Esophagus squamous epithelium (tissue), 4 donors: ENCODE measurements around the gene STARD7.

Experiments
- CTCF ChIP-seq, 6 experiments: fragments of 450-650 bp in 4 of 6; fragments of 200-600 bp in 2 of 6; sonication (generic) in 2 of 6; IDR thresholded peaks; one replicate each; pipeline ENCODE4 v1.5.1; 2016 to 2019; ENCODE audit warnings: antibody characterized with exemption in 6 of 6, mild to moderate bottlenecking in 4 of 6, moderate library complexity in 4 of 6
- POLR2A ChIP-seq, 4 donors: fragments of 450-650 bp; IDR thresholded peaks; one replicate each; pipeline ENCODE4 v1.6.1; 2017; ENCODE audit warnings: antibody characterized with exemption in 4 of 4, mild to moderate bottlenecking in 4 of 4, moderate library complexity in 3 of 4

- TF ChIP-seq CTCF (IDR thresholded peaks at IDR 0.05) = no peak
- no peak for TF ChIP-seq POLR2A (IDR thresholded peaks at IDR 0.05)
These were observed 39.3 kb upstream of the STARD7 start for GRCh38 chr2:96247896-96248295.
